Uterus (tissue), 2 donors: ENCODE measurements around the gene RAD51B.

Source experiments
- CTCF ChIP-seq, 4 experiments: fragments of 200-600 bp in 2 of 4; fragments of 450-650 bp in 2 of 4; sonication (generic) in 2 of 4; IDR thresholded peaks; one replicate each; pipeline ENCODE4 v1.5.1; 2016 to 2019; ENCODE audit warnings: antibody characterized with exemption in 4 of 4, mild to moderate bottlenecking in 2 of 4, moderate library complexity in 1 of 4
- POLR2A ChIP-seq, 2 donors: fragments of 450-650 bp; IDR thresholded peaks; one replicate each; pipeline ENCODE4 v1.6.1; 2016; ENCODE audit warnings: antibody characterized with exemption in 2 of 2, mild to moderate bottlenecking in 1 of 2, moderate library complexity in 1 of 2

GRCh38 chr14:68741477-68741791, 921.9 kb downstream of the RAD51B start:
- TF ChIP-seq CTCF (IDR thresholded peaks at IDR 0.05) (no peak), POLR2A (IDR thresholded peaks at IDR 0.05) (no peak)
